HCT116 (cell line): ENCODE measurements around the gene MMP15.

Experiments
- ELF1 ChIP-seq: IDR thresholded peaks from 2 replicates; pipeline ENCODE4 v1.6.1; 2012; ENCODE audit warnings: low read depth, borderline replicate concordance
- EZH2 ChIP-seq: fragments of 200-600 bp; sonication (generic); IDR thresholded peaks from 2 replicates; pipeline ENCODE4 v1.6.1; 2017; ENCODE audit warnings: antibody characterized with exemption, mixed run types
- EZH2phosphoT487 ChIP-seq: fragments of 200-600 bp; IDR thresholded peaks from 2 replicates; pipeline ENCODE4 v1.6.1; 2018; ENCODE audit warnings: antibody characterized with exemption, borderline replicate concordance
- FOSL1 ChIP-seq: IDR thresholded peaks from 2 replicates; pipeline ENCODE4 v1.6.1; 2012; ENCODE audit warnings: low read depth
- POLR2A ChIP-seq: IDR thresholded peaks from 2 replicates; pipeline ENCODE4 v1.7.0; 2011; ENCODE audit warnings: borderline replicate concordance; ENCODE audit not compliant: insufficient read depth, insufficient read length; ENCODE audit errors: extremely low read depth
- POLR2AphosphoS5 ChIP-seq: IDR thresholded peaks from 2 replicates; pipeline ENCODE4 v1.6.1; 2011; ENCODE audit warnings: mild to moderate bottlenecking, low read depth, low read length, moderate library complexity
- SIN3A ChIP-seq: IDR thresholded peaks from 2 replicates; pipeline ENCODE4 v1.6.1; 2012; ENCODE audit warnings: low read depth
- SP1 ChIP-seq: IDR thresholded peaks from 2 replicates; pipeline ENCODE4 v1.6.1; 2012; ENCODE audit warnings: low read depth
- YY1 ChIP-seq: IDR thresholded peaks from 2 replicates; pipeline ENCODE4 v1.6.1; 2011; ENCODE audit warnings: low read length, low read depth, moderate library complexity, mild to moderate bottlenecking; ENCODE audit not compliant: insufficient replicate concordance; ENCODE audit errors: extremely low read depth
- ZFX ChIP-seq: fragments of 450-650 bp; IDR thresholded peaks from 2 replicates; pipeline ENCODE4 v1.6.1; 2017
- TF ChIP-seq, protein P1 (sequence below): IDR thresholded peaks from 2 replicates; pipeline ENCODE4 v1.6.1; 2012
- TF ChIP-seq, protein P2 (sequence below), 3 experiments: fragments of 200-600 bp in 1 of 3; sonication (generic) in 1 of 3; IDR thresholded peaks in 2 of 3; conservative IDR thresholded peaks in 1 of 3; 2 replicates each; pipeline ENCODE4 v1.5.1; 2012 to 2017; ENCODE audit warnings: low read depth in 2 of 3, low read length in 2 of 3, antibody characterized with exemption in 1 of 3, borderline replicate concordance in 1 of 3, control low read depth in 1 of 3, mild to moderate bottlenecking in 1 of 3, mixed read lengths in 1 of 3, mixed run types in 1 of 3, moderate library complexity in 1 of 3; ENCODE audit not compliant: insufficient read depth in 1 of 3
- TF ChIP-seq, protein P3 (sequence below): IDR thresholded peaks from 2 replicates; pipeline ENCODE4 v1.6.1; 2012; ENCODE audit warnings: low read depth
- TF ChIP-seq, protein P4 (sequence below): IDR thresholded peaks from 2 replicates; pipeline ENCODE4 v1.6.1; 2012

DNA sequence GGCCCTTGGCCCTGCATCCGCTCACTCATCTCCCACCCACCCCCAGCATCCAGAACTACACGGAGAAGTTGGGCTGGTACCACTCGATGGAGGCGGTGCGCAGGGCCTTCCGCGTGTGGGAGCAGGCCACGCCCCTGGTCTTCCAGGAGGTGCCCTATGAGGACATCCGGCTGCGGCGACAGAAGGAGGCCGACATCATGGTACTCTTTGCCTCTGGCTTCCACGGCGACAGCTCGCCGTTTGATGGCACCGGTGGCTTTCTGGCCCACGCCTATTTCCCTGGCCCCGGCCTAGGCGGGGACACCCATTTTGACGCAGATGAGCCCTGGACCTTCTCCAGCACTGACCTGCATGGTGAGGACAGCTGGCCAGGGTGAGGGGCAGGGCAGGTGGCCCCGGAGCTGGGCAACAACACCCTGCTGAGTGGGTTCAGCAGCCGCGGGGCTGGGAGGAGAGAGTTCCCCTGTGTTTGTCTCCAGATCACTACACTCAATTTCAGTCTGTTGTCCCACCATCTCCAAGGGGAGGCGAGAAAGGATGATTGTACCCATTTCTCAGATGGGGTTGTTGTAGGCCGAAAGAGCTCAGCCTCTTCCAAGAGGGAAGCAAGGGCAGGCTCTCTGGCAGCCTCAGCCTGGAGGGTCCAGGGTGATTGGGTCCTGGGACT lies 14.4 kb downstream of the MMP15 start:
- TF ChIP-seq POLR2A (no peak), EZH2 (no peak), YY1 (no peak), FOSL1 (no peak), SP1 (no peak), ZFX (no peak), SIN3A (no peak), ELF1 (no peak), POLR2AphosphoS5 (no peak), EZH2phosphoT487 (no peak)
- TF ChIP-seq, protein P1, sequence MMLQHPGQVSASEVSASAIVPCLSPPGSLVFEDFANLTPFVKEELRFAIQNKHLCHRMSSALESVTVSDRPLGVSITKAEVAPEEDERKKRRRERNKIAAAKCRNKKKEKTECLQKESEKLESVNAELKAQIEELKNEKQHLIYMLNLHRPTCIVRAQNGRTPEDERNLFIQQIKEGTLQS = no peak
- TF ChIP-seq, protein P2, sequence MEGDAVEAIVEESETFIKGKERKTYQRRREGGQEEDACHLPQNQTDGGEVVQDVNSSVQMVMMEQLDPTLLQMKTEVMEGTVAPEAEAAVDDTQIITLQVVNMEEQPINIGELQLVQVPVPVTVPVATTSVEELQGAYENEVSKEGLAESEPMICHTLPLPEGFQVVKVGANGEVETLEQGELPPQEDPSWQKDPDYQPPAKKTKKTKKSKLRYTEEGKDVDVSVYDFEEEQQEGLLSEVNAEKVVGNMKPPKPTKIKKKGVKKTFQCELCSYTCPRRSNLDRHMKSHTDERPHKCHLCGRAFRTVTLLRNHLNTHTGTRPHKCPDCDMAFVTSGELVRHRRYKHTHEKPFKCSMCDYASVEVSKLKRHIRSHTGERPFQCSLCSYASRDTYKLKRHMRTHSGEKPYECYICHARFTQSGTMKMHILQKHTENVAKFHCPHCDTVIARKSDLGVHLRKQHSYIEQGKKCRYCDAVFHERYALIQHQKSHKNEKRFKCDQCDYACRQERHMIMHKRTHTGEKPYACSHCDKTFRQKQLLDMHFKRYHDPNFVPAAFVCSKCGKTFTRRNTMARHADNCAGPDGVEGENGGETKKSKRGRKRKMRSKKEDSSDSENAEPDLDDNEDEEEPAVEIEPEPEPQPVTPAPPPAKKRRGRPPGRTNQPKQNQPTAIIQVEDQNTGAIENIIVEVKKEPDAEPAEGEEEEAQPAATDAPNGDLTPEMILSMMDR (IDR thresholded peaks at IDR 0.05 in 2 of 3, conservative IDR thresholded peaks at IDR 0.05 in 1 of 3; ENCODE audit: borderline replicate concordance in 1 of 3, insufficient read depth in 1 of 3, low read depth in 2 of 3, low read length in 2 of 3) = no peak
- TF ChIP-seq, protein P3, sequence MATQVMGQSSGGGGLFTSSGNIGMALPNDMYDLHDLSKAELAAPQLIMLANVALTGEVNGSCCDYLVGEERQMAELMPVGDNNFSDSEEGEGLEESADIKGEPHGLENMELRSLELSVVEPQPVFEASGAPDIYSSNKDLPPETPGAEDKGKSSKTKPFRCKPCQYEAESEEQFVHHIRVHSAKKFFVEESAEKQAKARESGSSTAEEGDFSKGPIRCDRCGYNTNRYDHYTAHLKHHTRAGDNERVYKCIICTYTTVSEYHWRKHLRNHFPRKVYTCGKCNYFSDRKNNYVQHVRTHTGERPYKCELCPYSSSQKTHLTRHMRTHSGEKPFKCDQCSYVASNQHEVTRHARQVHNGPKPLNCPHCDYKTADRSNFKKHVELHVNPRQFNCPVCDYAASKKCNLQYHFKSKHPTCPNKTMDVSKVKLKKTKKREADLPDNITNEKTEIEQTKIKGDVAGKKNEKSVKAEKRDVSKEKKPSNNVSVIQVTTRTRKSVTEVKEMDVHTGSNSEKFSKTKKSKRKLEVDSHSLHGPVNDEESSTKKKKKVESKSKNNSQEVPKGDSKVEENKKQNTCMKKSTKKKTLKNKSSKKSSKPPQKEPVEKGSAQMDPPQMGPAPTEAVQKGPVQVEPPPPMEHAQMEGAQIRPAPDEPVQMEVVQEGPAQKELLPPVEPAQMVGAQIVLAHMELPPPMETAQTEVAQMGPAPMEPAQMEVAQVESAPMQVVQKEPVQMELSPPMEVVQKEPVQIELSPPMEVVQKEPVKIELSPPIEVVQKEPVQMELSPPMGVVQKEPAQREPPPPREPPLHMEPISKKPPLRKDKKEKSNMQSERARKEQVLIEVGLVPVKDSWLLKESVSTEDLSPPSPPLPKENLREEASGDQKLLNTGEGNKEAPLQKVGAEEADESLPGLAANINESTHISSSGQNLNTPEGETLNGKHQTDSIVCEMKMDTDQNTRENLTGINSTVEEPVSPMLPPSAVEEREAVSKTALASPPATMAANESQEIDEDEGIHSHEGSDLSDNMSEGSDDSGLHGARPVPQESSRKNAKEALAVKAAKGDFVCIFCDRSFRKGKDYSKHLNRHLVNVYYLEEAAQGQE = no peak
- TF ChIP-seq, protein P4, sequence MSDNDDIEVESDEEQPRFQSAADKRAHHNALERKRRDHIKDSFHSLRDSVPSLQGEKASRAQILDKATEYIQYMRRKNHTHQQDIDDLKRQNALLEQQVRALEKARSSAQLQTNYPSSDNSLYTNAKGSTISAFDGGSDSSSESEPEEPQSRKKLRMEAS = no peak
